Measurements from ENCODE around the gene ASB8. TPM values are rescaled to one million over a fixed set of nuclear protein-coding genes. Genes with fewer than 3 reads are reported as not detected.

Gene ASB8
- polyA plus RNA-seq, 3 donors = 28.6 to 46.4 (median 44.5) TPM

DNA sequence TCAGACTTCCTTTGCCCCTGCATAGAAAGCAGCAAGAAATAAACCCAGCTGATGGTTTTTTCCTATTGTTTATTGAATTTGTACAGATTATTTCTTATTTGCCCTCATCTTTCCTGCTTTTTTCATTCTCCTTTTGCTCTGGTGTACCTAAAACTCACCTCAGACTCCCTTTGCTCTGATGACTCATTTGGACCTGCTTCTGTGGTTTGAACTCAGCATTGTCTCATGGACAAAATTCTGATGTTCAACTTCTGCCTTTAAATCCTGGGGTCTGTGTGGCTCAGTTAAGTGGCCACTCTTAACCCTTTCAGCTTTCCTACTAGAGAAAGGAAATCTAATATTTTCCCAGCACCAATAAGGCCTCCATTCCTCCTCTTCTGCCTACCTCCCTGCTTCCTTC, 47.9 kb downstream of the ASB8 start:
- DNase-seq = no peak

DNA sequence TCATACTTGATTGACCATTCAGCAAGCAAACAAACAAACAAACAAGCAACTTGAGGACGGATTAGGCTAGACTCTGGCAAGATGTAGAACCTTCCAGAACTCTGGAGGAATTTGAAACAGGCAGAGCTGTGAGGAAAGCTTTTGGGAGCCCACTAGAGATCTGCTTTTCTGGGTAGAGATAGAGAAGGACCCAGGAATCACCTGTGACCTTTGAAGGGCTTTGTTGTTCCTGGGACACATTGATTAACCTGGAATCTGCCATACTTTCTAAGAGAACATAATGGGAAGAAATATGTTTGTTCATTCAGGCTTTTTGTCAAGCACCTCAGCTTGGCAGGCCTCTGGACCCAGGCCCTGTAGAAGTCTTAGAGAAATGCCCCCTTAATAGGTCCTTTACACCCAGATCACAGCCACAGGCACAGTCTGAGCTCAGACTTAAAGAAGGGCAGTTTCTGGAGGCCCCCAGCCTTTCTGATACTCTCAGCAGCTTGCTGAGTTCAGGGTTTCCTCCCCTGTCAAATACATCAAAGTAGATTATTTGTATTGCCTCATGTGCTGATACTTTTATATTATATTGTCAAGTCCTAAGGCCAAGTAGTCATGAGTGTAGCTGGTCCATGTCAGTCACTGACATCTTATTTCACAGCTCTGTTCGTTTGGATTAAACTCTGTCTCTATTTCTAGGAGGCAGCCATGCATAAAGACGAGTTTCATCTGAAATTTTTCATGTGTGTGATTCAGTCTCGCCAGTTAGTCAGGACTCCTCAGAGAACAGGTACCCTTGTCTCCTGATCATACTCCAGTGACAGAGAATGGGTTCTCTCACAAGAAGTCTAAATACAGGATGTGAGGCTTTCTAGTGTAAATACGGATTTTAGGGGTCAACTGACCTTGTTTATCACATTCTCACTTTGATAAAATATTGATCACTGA, 50.4 kb downstream of the ASB8 start:
- no peak for DNase-seq

DNA sequence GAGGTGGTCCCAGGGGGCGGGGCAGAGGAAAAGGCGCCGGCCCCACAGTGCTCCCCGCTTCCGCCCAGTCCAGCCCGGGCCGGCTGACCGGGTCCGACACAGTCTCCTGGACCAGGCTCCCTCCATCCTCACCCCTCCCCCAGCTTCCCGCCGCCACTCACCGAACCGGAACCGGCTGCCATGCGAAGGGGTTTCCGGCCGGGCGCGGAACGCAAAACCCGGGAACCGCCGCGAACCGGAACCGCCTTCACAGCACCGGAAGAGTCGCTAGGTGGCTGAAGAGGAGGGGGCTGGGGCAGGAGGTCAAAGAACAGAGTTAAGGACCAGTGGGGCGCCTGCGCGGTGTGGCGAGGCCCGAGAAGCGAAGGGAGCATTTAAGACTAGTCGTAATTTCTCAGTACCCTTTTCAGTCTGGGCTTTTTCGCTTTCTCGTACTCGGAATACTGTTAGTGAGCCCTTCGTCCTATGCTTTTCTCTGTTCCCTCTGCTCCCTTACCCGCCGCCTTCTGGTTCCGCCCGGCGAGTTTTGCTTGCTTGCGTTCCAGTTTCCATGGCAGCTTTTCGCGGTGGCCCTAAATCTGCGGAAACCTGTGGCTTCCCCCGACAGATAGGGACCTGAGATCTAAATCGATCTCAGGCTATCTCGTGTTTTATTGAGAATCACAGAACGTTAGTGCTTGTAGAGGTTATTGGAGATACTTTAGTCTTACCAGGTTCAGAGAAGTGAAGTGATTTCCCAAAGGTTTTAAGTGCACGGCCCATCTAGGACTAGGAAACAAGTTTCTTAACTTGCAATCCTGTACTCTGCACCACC, 51.2 kb downstream of the ASB8 start, which contains the start of gene SENP1:
TSS of gene SENP1 (minus strand) at position 213 of the 814 bp plus-strand sequence. CDS start 4,607 bp downstream, outside the sequence.
- peak; percentile 91 for DNase-seq

DNA sequence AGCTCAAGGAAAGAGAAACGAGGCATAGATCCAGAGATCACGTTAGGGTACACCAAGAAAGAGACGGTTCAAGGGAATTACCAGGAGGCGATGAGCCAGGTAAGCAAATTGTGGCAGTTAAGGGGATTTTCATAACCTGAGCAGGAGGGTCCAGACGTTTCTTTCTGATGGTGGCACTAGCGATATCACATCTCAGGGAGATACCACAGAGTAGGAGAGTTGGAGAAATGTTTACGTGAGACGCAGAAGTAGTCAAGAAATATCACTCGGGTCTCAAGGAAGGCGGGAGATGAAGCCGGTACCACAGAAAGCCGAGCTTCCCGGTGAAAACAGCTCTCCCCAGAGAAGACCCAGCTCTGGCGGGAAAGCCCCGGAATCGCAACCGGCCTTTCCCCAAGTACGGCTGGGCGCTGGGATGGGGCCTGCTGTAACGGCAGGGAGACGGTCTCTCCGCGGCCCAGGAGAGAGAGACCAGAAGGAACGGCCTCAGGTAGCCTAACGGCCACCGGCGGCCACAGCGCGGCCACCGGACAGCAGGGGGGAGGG, 51.9 kb downstream of the ASB8 start:
- no peak for DNase-seq

DNA sequence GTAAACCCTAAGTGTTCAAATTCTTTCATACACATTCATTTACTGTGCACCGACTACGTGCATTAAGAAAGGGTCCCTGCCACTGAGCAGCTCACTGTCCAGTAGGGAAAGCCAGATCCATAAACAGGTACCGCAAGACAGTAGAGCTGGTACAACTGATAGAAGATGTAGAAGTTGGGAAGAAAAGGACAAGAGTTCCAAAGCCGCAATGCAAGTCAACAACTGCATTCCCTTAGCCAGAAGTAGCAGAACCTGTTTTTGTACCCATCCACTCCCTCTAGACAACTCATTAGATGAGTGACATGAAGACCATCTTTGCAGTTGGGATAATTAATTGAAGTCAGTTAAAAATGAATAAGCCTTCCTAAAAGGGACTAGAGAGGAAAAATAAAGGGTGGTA, 52.8 kb downstream of the ASB8 start:
- DNase-seq = no peak

Other genes with a start within 250 kb of the ASB8 start
- 100 to 1,000 TPM; 128 to 132 (median 132) TPM for gene TMEM106C, start 193.9 kb downstream of the ASB8 start, polyA plus RNA-seq (ENCODE audit: insufficient read length in 3 of 3)
- 10 to 100 TPM; 33.7 to 60.3 (median 57.9) TPM for gene COL2A1, start 153.0 kb downstream of the ASB8 start, polyA plus RNA-seq (ENCODE audit: insufficient read length in 3 of 3)
- 10 to 100 TPM; 22.2 to 25.0 (median 23.1) TPM for gene SENP1, start 51.4 kb downstream of the ASB8 start, polyA plus RNA-seq (ENCODE audit: insufficient read length in 3 of 3)
- gene PFKM, start 38.2 kb downstream of the ASB8 start, polyA plus RNA-seq (ENCODE audit: insufficient read length in 3 of 3) = 100 to 1,000 TPM in 2 of 3 donors, 10 to 100 TPM in 1; 97.5 to 129 (median 110) TPM
- under 1 TPM; 0.29 to 0.78 (median 0.64) TPM for gene CCDC184, start 26.1 kb upstream of the ASB8 start, polyA plus RNA-seq (ENCODE audit: insufficient read length in 3 of 3)
- 1 to 10 TPM in 1 of 3 donors, under 1 TPM in 2; 0.26 to 1.5 (median 0.83) TPM for gene OR10AD1, start 45.8 kb upstream of the ASB8 start, polyA plus RNA-seq (ENCODE audit: insufficient read length in 3 of 3)
- gene ZNF641, start 193.4 kb upstream of the ASB8 start, polyA plus RNA-seq (ENCODE audit: insufficient read length in 3 of 3) = 10 to 100 TPM; 22.5 to 25.1 (median 23.4) TPM